Measurements from ENCODE around the gene FAAP20.

Gene FAAP20

GRCh38 chr1:2239013-2239370 lies 44.4 kb upstream of the FAAP20 start:
- in situ Hi-C loops (cut with HindIII; ENCODE audit: low sequenced_read_pairs): no loop called here
- DNase-seq (ENCODE audit: low read depth): no peak
- H3K4me3 ChIP-seq (ENCODE audit: low read depth, low read length): no peak overlapping the region
- no peak for TF ChIP-seq CTCF (IDR thresholded peaks at IDR 0.05; ENCODE audit: low read depth, low read length, missing control alignments)

- H3K4me3 ChIP-seq (ENCODE audit: low read depth, low read length): no peak overlapping the region
- DNase-seq (ENCODE audit: low read depth): no peak
- in situ Hi-C loops (cut with HindIII; ENCODE audit: low sequenced_read_pairs): no loop called here
- TF ChIP-seq CTCF (IDR thresholded peaks at IDR 0.05; ENCODE audit: low read depth, low read length, missing control alignments): no peak
Observed at GRCh38 chr1:2238361-2239012, 43.9 kb upstream of the FAAP20 start.

GRCh38 chr1:2237773-2238172 lies 43.2 kb upstream of the FAAP20 start:
- no peak for TF ChIP-seq CTCF (IDR thresholded peaks at IDR 0.05; ENCODE audit: low read depth, low read length, missing control alignments)
- DNase-seq (ENCODE audit: low read depth): no peak
- no peak overlapping the region for H3K4me3 ChIP-seq (ENCODE audit: low read depth, low read length)
- in situ Hi-C loops (cut with HindIII; ENCODE audit: low sequenced_read_pairs): no loop called here

- no peak for TF ChIP-seq CTCF (IDR thresholded peaks at IDR 0.05; ENCODE audit: low read depth, low read length, missing control alignments)
- no peak for DNase-seq (ENCODE audit: low read depth)
- in situ Hi-C loops (cut with HindIII; ENCODE audit: low sequenced_read_pairs): no loop called here
- H3K4me3 ChIP-seq (ENCODE audit: low read depth, low read length): no peak overlapping the region
Observed at GRCh38 chr1:2236695-2237677, 42.4 kb upstream of the FAAP20 start.

- no peak for TF ChIP-seq CTCF (IDR thresholded peaks at IDR 0.05; ENCODE audit: low read depth, low read length, missing control alignments)
- no peak for DNase-seq (ENCODE audit: low read depth)
- in situ Hi-C loops (cut with HindIII; ENCODE audit: low sequenced_read_pairs): no loop called here
- H3K4me3 ChIP-seq (ENCODE audit: low read depth, low read length): no peak overlapping the region
Observed at GRCh38 chr1:2235300-2235998, 40.9 kb upstream of the FAAP20 start.

- DNase-seq (ENCODE audit: low read depth): no peak
- in situ Hi-C loops (cut with HindIII; ENCODE audit: low sequenced_read_pairs): no loop called here
- no peak for TF ChIP-seq CTCF (IDR thresholded peaks at IDR 0.05; ENCODE audit: low read depth, low read length, missing control alignments)
- peak overlapping the region; percentile 88 for H3K4me3 ChIP-seq (ENCODE audit: low read depth, low read length)
Observed at GRCh38 chr1:2234762-2235113, 40.2 kb upstream of the FAAP20 start.

All from astrocyte of the cerebellum (primary cell).